ENCODE measurements around the gene APEH. TPM values are rescaled to one million over a fixed set of nuclear protein-coding genes. Genes with fewer than 3 reads are reported as not detected.
A peak's percentile ranks its signal among the peaks of the same experiment; 100 is the strongest.

APEH gene
- total RNA-seq, 3 donors from 2014 or later, result 129 to 183 (median 171) TPM

DNA sequence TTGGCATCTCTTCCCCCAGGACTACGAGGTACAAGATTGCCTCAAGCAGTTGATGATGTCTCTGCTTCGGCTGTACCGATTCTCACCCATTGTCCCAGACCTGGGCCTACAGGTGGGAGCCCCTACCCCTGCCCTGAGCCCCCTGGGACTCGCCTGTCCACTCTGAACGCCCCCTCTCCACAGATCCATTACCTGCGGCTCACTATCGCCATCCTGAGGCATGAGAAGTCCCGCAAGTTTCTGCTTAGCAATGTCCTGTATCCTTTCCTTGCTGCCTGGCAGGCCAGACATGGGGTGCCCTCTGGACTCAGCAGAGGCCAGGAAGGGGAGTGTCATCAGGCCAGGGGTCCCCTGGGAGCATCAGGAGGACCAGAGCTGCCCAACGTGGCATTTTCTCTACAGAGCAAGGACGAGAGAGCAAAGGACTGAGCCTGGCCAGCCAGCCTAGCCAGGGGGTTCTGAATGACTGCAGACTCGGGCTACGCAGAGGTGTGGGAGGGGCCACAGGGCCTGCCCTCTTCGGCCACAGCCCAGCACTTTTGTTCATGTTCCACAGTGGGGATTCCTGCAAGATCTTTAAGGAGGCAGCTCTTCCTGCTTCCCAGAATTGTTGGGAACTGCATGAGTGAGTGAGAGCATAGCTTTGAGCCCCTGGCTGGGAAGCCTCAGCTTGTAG lies 26.4 kb downstream of the APEH start:
- no peak for ATAC-seq
- Mint-ChIP-seq H3K4me3 (no peak overlapping the region), H3K27me3 (ENCODE audit: low read depth) (no peaks in the 10 kb centered on the region), H3K36me3 (ENCODE audit: insufficient read depth) (peaks cover 7% of the 10 kb centered on the region), H3K4me1 (ENCODE audit: low read depth) (peaks cover 2% of the 10 kb centered on the region), H3K9me3 (no peaks in the 10 kb centered on the region)
- no peak for DNase-seq

DNA sequence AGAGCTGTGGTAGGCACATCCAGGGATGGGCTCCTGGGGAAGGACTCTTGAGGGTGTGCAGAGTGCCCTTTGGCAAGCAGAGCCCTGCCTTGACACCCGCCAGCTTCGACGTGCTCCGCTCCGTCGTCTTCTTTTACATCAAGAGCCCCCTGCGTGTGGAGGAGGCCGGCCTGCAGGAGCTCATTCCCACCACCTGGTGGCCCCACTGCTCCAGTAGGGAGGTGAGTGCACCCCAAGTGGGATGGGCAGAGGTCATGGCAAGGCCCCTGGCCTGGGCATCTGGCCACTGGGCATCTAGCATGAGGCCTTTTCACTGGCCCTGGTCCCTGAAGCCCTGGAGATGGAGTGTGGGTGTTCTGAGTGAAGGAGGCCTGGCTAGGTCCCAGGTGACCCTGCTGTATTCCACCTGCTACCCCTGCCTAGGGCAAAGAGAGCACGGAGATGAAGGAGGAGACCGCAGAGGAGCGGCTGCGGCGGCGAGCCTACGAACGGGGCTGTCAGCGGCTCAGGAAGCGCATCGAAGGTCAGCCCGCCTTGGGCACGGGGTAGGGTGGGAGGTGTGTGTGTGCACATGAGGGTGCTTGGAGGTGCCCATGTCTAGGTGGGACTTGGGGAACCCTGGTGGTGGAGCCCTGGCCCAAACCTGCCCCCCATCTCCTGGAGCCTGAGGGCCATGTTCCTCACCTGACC lies 27.4 kb downstream of the APEH start:
- Mint-ChIP-seq H3K36me3 (ENCODE audit: insufficient read depth) (peaks cover 7% of the 10 kb centered on the region), H3K9me3 (no peaks in the 10 kb centered on the region), H3K27me3 (ENCODE audit: low read depth) (no peaks in the 10 kb centered on the region), H3K4me3 (no peak overlapping the region), H3K4me1 (ENCODE audit: low read depth) (peaks cover 2% of the 10 kb centered on the region)
- DNase-seq, result no peak
- no peak for ATAC-seq

DNA sequence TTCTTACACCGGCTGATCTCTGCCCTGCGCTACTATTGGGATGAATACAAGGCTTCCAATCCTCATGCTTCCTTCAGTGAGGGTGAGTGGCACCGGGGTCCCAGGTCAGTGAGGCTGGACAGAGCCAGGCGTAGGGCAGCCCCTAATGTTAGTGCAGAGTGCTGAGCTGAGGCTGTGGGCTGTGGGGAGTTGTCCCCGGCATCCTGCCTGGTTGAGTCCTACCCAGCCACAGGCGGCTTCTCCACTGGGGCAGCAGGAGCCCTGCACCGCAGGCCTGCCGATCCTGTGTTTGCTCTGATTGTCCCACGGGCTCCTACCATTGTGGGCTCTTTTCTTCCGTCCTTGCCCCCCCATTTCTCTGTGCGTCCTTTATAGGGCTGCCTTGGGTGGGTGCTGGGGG lies 28.5 kb downstream of the APEH start:
- H3K27me3 Mint-ChIP-seq (ENCODE audit: low read depth), result no peaks in the 10 kb centered on the region
- no peak overlapping the region for H3K4me3 Mint-ChIP-seq
- no peak for ATAC-seq

DNA sequence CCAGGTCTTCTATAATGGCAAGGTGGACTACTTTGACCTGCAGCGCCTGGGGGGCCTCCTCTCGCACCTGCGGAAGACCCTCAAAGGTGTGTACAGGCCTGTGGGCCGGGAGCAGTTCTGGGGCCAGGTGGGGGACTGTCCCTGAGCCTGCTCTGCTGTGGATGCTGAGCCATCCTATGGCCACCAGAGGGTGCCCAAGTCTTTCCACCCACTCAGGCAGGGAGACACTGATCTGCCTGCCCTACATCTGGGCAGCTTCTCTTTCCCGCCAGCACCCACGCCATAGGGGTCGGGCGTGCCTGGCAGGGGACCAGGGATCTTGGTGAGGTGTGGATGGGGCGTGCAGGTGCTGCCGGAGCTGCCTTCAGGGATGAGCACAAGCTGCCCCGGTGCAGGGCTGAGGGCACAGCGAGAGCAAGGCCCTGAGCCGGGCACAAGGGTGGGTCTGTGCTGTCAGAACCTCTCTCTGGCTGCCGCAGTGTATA lies 29.3 kb downstream of the APEH start:
- no peaks in the 10 kb centered on the region for H3K9me3 Mint-ChIP-seq
- peaks cover 2% of the 10 kb centered on the region for H3K4me1 Mint-ChIP-seq (ENCODE audit: low read depth)
- no peak overlapping the region for H3K4me3 Mint-ChIP-seq
- DNase-seq (peak; percentile 59), ATAC-seq (peak; percentile 97 to 98)
- peaks cover 7% of the 10 kb centered on the region for H3K36me3 Mint-ChIP-seq (ENCODE audit: insufficient read depth)
- H3K27me3 Mint-ChIP-seq (ENCODE audit: low read depth), result no peaks in the 10 kb centered on the region

More for the DNA sequence above, 28.5 kb downstream of the APEH start:
- DNase-seq, result no peak
- H3K4me1 Mint-ChIP-seq (ENCODE audit: low read depth), result peaks cover 2% of the 10 kb centered on the region
- H3K36me3 Mint-ChIP-seq (ENCODE audit: insufficient read depth), result peaks cover 7% of the 10 kb centered on the region
- no peaks in the 10 kb centered on the region for H3K9me3 Mint-ChIP-seq

DNA sequence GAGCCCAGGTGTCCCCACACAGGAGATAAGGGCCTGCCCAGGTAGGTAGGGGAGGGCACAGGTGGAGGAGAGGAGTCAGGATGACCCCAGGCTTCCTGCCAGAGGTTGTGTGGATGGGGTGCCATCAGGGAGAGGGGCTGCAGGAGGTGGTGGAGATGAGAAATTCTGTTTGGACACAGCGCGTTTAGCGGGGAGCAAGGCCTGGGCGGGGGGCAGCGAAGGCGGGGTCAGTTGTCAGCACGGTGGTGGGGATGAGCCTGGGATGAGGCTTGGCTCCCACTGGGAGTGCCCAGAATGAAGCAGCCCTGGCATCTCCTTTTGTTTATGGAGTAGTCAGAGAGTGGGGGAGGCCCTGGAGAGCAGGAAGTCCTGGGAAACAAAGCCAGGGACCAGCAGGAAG lies 29.8 kb downstream of the APEH start:
- DNase-seq (no peak), ATAC-seq (no peak)
- H3K9me3 Mint-ChIP-seq, result no peaks in the 10 kb centered on the region
- no peak overlapping the region for H3K4me3 Mint-ChIP-seq
- peaks cover 2% of the 10 kb centered on the region for H3K4me1 Mint-ChIP-seq (ENCODE audit: low read depth)
- H3K27me3 Mint-ChIP-seq (ENCODE audit: low read depth), result no peaks in the 10 kb centered on the region
- peaks cover 8% of the 10 kb centered on the region for H3K36me3 Mint-ChIP-seq (ENCODE audit: insufficient read depth)

DNA sequence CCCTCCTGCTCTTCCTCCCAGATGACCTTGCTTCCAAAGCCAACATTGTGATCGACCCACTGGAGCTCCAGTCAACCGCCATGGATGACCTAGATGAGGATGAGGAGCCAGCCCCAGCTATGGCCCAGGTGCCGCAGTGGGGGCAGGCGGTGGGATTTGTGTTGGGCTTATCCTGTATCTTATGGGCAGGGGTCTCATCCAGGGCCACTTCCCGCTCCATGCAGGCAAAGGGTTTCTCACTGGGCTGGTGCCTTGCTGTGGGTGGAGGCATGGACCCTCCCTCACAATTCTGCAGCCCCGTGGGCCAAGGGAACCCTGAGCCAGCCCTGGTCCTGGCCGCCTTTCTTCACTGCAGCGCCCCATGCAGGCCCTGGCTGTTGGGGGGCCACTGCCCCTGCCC lies 30.5 kb downstream of the APEH start:
- DNase-seq, result no peak
- no peak for ATAC-seq
- Mint-ChIP-seq H3K9me3 (no peaks in the 10 kb centered on the region), H3K27me3 (ENCODE audit: low read depth) (no peaks in the 10 kb centered on the region), H3K4me1 (ENCODE audit: low read depth) (peaks cover 2% of the 10 kb centered on the region), H3K36me3 (ENCODE audit: insufficient read depth) (peaks cover 8% of the 10 kb centered on the region), H3K4me3 (no peak overlapping the region)

DNA sequence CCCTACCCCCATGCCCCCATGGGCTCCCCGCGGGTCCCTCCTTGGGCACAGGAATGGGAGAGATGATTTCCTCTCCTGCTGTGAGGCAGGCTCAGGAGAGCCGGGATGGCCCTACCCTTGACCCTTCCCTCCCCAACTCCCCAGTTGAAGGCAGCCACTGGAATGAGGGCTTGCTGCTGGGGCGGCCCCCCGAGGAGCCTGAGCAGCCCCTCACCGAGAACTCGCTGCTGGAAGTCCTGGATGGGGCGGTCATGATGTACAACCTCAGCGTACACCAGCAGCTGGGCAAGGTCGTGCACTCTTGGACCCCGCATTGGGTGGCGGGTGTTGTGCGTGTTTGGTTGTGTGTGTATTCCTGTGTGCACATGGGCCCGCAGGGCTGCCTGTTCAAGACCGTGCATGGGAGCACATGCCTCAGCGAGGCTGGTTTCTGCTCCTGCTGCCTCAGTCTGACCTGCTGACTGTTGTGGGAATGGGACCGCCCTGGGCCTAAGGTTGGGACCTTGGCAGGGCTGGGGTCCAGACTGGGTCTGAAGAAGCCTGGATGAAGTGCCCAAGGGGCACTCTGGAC lies 31.3 kb downstream of the APEH start:
- Mint-ChIP-seq H3K27me3 (ENCODE audit: low read depth) (no peaks in the 10 kb centered on the region), H3K36me3 (ENCODE audit: insufficient read depth) (peaks cover 5% of the 10 kb centered on the region), H3K4me1 (ENCODE audit: low read depth) (peaks cover 2% of the 10 kb centered on the region), H3K9me3 (no peaks in the 10 kb centered on the region), H3K4me3 (no peak overlapping the region)
- no peak for DNase-seq
- no peak for ATAC-seq

DNA sequence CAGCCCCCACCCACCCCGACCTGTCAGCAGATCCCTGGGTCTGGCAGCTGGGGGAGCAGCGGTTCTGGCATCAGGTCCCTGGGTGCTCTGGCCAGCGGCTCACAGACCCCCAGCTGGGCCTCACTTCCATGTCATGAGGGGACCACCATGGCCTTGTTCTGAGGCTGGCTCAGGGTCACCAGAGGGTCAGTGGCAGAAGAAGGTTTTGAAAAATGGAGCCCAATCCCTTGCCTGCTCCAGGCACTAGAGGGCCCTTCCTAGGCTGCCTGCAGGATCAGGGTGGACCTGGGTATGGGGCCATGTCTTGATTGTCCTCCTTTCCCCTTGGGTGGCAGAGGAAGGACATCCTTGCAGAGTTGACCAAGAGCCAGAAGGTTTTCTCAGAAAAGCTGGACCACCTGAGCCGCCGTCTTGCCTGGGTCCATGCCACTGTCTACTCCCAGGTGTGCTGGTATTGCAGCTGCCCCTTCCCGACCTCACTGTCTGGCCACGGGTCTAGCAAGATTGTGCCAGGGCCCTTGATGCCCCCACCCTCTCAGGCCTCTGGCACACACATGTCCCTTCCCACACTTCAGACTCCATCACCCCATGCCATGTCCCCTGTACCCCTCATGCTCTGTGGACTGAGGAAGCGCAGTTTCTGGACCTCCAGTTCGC lies 32.4 kb downstream of the APEH start:
- H3K4me3 Mint-ChIP-seq, result no peak overlapping the region

DNA sequence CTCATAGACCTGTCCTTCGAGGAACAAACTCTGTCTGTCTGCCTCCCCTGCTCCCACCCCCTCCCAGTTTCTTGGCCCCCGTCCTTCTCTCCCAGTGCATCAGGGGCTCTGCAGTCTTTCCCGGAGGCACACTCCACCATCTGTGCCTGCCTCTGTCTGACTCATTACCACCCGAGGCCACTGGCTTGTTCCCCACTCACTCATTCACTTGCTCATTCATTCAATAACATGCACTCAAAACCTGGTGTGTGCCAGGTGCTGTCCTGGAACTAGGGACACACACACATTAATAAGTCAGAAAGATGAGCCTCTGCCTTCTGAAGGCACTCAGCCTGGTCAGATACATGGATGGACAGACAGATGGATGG lies 32.9 kb downstream of the APEH start:
- ATAC-seq, result no peak

More for the DNA sequence above, 32.4 kb downstream of the APEH start:
- ATAC-seq, result no peak
- Mint-ChIP-seq H3K4me1 (ENCODE audit: low read depth) (peaks cover 2% of the 10 kb centered on the region), H3K9me3 (no peaks in the 10 kb centered on the region), H3K36me3 (ENCODE audit: insufficient read depth) (peaks cover 5% of the 10 kb centered on the region), H3K27me3 (ENCODE audit: low read depth) (no peaks in the 10 kb centered on the region)
- no peak for DNase-seq

DNA sequence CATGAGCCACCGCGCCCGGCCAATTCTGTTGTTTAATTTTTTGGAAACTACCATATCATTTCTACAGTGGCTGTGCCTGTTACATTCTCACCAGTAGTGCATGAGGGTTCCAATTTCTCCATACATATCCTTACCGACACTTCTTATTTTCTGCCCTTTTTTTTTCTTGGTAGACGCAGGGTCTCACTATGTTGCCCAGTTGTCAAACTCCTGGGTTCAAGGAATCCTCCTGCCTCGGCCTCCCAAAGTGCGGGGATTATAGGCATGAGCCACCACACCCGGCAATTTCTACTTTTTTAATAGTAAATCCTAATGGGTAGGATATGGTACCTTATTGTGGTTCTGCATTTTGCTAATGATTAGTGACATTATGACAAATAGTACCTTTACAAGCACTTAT lies 35.7 kb downstream of the APEH start:
- DNase-seq (no peak), ATAC-seq (no peak)
- Mint-ChIP-seq H3K4me1 (ENCODE audit: low read depth) (peaks cover 8% of the 10 kb centered on the region), H3K9me3 (no peaks in the 10 kb centered on the region), H3K27me3 (ENCODE audit: low read depth) (no peaks in the 10 kb centered on the region), H3K4me3 (no peak overlapping the region), H3K36me3 (ENCODE audit: insufficient read depth) (peaks cover 5% of the 10 kb centered on the region)

More for the DNA sequence above, 32.9 kb downstream of the APEH start:
- Mint-ChIP-seq H3K36me3 (ENCODE audit: insufficient read depth) (peaks cover 5% of the 10 kb centered on the region), H3K4me3 (no peak overlapping the region), H3K9me3 (no peaks in the 10 kb centered on the region), H3K27me3 (ENCODE audit: low read depth) (no peaks in the 10 kb centered on the region), H3K4me1 (ENCODE audit: low read depth) (peaks cover 4% of the 10 kb centered on the region)
- DNase-seq, result no peak

DNA sequence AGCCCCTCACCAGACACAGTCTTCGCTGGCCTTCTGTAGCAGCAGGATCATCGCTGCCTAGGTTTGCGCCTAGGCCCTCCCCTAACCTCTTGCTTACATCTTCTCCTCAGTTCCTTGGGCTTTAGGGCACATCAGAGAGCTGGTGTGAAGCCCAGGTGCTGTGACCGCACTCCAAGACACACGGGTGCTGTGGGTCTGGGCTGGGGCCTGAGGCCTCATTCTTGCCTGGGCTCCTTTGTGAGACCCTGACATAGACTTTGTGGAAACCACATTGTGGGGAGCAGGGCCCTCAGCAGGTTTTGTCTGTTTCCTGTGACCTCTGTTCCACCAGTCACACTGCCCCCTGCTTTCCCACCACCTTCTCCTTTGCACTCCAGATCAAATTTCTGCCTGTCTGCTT lies 37.3 kb downstream of the APEH start:
- H3K9me3 Mint-ChIP-seq, result no peaks in the 10 kb centered on the region
- H3K27me3 Mint-ChIP-seq (ENCODE audit: low read depth), result no peaks in the 10 kb centered on the region
- H3K4me3 Mint-ChIP-seq, result no peak overlapping the region
- DNase-seq (no peak), ATAC-seq (no peak)
- H3K4me1 Mint-ChIP-seq (ENCODE audit: low read depth), result peaks cover 8% of the 10 kb centered on the region
- H3K36me3 Mint-ChIP-seq (ENCODE audit: insufficient read depth), result peaks cover 5% of the 10 kb centered on the region

DNA sequence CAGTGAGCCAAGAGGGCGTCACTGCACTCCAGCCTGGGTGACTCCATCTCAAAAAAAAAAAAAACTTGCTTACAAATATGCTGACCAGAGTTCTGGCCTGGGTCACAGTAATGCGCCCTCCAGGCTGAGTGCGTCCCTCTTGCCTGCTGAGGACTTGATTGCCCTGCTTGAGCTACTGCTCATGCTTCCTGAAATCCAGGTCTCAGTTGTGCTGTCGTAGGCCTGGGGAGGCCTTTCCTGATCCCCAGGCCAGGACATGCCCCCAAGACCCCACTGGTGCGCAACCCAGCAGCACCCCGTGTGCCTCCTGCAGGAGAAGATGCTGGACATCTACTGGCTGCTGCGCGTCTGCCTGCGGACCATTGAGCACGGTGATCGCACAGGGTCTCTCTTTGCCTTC lies 38.0 kb downstream of the APEH start:
- Mint-ChIP-seq H3K4me1 (ENCODE audit: low read depth) (peaks cover 8% of the 10 kb centered on the region), H3K9me3 (no peaks in the 10 kb centered on the region), H3K36me3 (ENCODE audit: insufficient read depth) (peaks cover 4% of the 10 kb centered on the region), H3K4me3 (no peak overlapping the region), H3K27me3 (ENCODE audit: low read depth) (no peaks in the 10 kb centered on the region)
- ATAC-seq (no peak), DNase-seq (no peak)

DNA sequence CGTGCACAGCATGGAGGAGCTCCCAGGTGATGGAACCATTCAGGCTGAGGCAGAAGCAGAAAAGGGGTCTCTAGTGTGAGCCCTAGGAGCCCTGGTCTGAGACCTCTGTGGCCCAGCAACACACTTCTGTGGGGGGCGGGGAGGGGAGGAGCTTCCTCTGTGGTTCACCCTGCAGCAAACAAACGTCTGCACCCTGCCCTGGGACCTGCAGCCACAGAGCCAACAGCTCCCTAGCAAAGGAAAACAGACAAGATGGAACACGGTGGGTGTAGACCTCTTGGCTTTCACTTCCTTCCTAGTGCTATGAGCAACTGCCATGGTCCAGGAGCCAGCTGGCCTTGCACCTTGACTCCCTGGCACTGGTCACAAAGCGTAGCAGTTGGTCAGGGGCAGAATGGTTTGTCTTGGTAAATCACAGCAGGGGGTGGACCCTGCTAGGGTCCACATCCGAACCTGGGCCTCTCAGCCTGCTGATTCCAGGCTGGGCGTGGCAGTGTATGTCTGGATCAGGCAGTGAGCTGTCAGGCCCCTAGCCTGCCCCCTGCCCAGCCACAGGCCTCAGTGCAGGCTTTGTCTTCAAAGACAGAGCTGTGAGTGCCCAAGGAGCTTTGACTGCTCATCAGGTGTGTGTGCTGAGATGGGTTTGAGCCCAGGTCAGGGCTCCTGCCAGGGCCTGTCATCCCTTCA lies 38.6 kb downstream of the APEH start:
- peaks cover 8% of the 10 kb centered on the region for H3K4me1 Mint-ChIP-seq (ENCODE audit: low read depth)
- H3K4me3 Mint-ChIP-seq, result no peak overlapping the region
- ATAC-seq (peak in 1 of 2 donors; percentile 13), DNase-seq (no peak)
- no peaks in the 10 kb centered on the region for H3K27me3 Mint-ChIP-seq (ENCODE audit: low read depth)
- H3K9me3 Mint-ChIP-seq, result no peaks in the 10 kb centered on the region
- peaks cover 4% of the 10 kb centered on the region for H3K36me3 Mint-ChIP-seq (ENCODE audit: insufficient read depth)
